HepG2 (cell line): ENCODE measurements around the gene DNAJC13. TPM values are rescaled to one million over a fixed set of nuclear protein-coding genes. Genes with fewer than 3 reads are reported as not detected.

Experiments used
- ATAD3A ChIP-seq: sonication (generic); formaldehyde crosslinking; IDR thresholded peaks from 2 replicates; pipeline ENCODE4 v1.4.0; 2020; ENCODE audit warnings: missing genetic modification reagents
- ATF3 ChIP-seq: sonication (generic); formaldehyde crosslinking; IDR thresholded peaks from 2 replicates; pipeline ENCODE4 v1.4.0; 2020; ENCODE audit warnings: missing genetic modification reagents
- ELK4 ChIP-seq: sonication (generic); formaldehyde crosslinking; IDR thresholded peaks from 2 replicates; pipeline ENCODE4 v1.9.0; 2021; ENCODE audit warnings: missing genetic modification reagents, borderline replicate concordance
- ETS1 ChIP-seq: sonication (generic); formaldehyde crosslinking; IDR thresholded peaks from 2 replicates; pipeline ENCODE4 v1.4.0; 2020; ENCODE audit warnings: missing genetic modification reagents
- GABPA ChIP-seq, 2 experiments: IDR thresholded peaks; 2 replicates each; pipeline ENCODE4 v1.6.1; 2011 to 2016; ENCODE audit warnings: low read depth in 2 of 2, low read length in 1 of 2, missing biosample characterization in 1 of 2, missing genetic modification characterization in 1 of 2
- MED8 ChIP-seq: sonication (generic); formaldehyde crosslinking; IDR thresholded peaks from 2 replicates; pipeline ENCODE4 v1.8.1; 2023; ENCODE audit warnings: mild to moderate bottlenecking, missing genetic modification reagents; ENCODE audit not compliant: insufficient replicate concordance
- MXD3 ChIP-seq: IDR thresholded peaks from 2 replicates; pipeline ENCODE4 v1.6.1; 2016; ENCODE audit warnings: mild to moderate bottlenecking, missing biosample characterization, missing genetic modification reagents
- PAWR ChIP-seq: sonication (generic); formaldehyde crosslinking; IDR thresholded peaks from 2 replicates; pipeline ENCODE4 v1.4.0; 2020; ENCODE audit warnings: missing genetic modification reagents, mild to moderate bottlenecking, borderline replicate concordance
- PHF21A ChIP-seq: sonication (generic); formaldehyde crosslinking; IDR thresholded peaks from 2 replicates; pipeline ENCODE4 v1.5.0; 2020; ENCODE audit warnings: mild to moderate bottlenecking, missing genetic modification reagents
- SIN3A ChIP-seq: IDR thresholded peaks from 2 replicates; pipeline ENCODE4 v1.6.1; 2011; ENCODE audit warnings: low read depth, mild to moderate bottlenecking, control low read depth, low read length, borderline replicate concordance
- SRSF4 ChIP-seq: fragments of 200-400 bp; formaldehyde crosslinking; IDR thresholded peaks from one replicate; pipeline ENCODE4 v1.6.1; 2018; ENCODE audit warnings: mild to moderate bottlenecking, low read depth, low read length, moderate library complexity; ENCODE audit not compliant: poor library complexity, severe bottlenecking
- ZNF225 ChIP-seq: sonication (generic); formaldehyde crosslinking; IDR thresholded peaks from 2 replicates; pipeline ENCODE4 v1.4.0; 2020; ENCODE audit warnings: mild to moderate bottlenecking, missing genetic modification reagents
- ZNF383 ChIP-seq: sonication (generic); formaldehyde crosslinking; IDR thresholded peaks from 2 replicates; pipeline ENCODE4 v1.4.0; 2020; ENCODE audit warnings: missing genetic modification reagents, mild to moderate bottlenecking, borderline replicate concordance
- polyA plus RNA-seq, 8 experiments: library from polyadenylated mRNA; depleted of rRNA in 3 of 8; stranded (reverse) in 7 of 8; unstranded in 1 of 8; fragments of >200 nt; fragmentation: Illumina TruSeq in 4 of 8; extraction: Trizol in 4 of 8; gene quantifications; 2 replicates each; pipeline versions ENCODE4 v1.2.1 to v1.2.3, GENCODE V29; 2011 to 2016; ENCODE audit warnings: low read depth in 4 of 8, missing spikeins in 1 of 8, mixed read lengths in 1 of 8; ENCODE audit not compliant: insufficient read depth in 1 of 8
- total RNA-seq, 5 experiments: library from RNA; depleted of rRNA; stranded (reverse); fragments of >200 nt; fragmentation: Illumina TruSeq; extraction: Trizol; gene quantifications; 2 replicates each; pipeline ENCODE4 v1.2.3, GENCODE V29; 2016; ENCODE audit warnings: low read depth in 1 of 5
- TF ChIP-seq, protein P1 (sequence below): sonication (generic); formaldehyde crosslinking; IDR thresholded peaks from 2 replicates; pipeline ENCODE4 v1.5.1; 2020; ENCODE audit warnings: missing genetic modification reagents, mild to moderate bottlenecking, borderline replicate concordance
- TF ChIP-seq, protein P2 (sequence below): sonication (generic); formaldehyde crosslinking; conservative IDR thresholded peaks from 2 replicates; pipeline ENCODE4 v1.8.0; 2022; ENCODE audit warnings: low read depth, missing genetic modification reagents
- TF ChIP-seq, protein P3 (sequence below): sonication (generic); formaldehyde crosslinking; IDR thresholded peaks from 2 replicates; pipeline ENCODE4 v1.4.0; 2020; ENCODE audit warnings: low read depth, mild to moderate bottlenecking, missing genetic modification reagents
- TF ChIP-seq, protein P4 (sequence below): sonication (generic); formaldehyde crosslinking; IDR thresholded peaks from 2 replicates; pipeline ENCODE4 v1.5.1; 2020; ENCODE audit warnings: missing genetic modification reagents, mild to moderate bottlenecking, borderline replicate concordance

DNAJC13 gene
- total and polyA plus RNA-seq, 2 of the 13 experiments (the other 11 are each of a cell fraction or from before 2014, with no cell fraction given) = 9.1 to 26.2 TPM

GRCh38 chr3:132416807-132417694 is at the start of gene DNAJC13 (continued):
- TF ChIP-seq, protein P1, sequence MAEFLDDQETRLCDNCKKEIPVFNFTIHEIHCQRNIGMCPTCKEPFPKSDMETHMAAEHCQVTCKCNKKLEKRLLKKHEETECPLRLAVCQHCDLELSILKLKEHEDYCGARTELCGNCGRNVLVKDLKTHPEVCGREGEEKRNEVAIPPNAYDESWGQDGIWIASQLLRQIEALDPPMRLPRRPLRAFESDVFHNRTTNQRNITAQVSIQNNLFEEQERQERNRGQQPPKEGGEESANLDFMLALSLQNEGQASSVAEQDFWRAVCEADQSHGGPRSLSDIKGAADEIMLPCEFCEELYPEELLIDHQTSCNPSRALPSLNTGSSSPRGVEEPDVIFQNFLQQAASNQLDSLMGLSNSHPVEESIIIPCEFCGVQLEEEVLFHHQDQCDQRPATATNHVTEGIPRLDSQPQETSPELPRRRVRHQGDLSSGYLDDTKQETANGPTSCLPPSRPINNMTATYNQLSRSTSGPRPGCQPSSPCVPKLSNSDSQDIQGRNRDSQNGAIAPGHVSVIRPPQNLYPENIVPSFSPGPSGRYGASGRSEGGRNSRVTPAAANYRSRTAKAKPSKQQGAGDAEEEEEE (CRISPR knock-in tag) = no peak
- TF ChIP-seq, protein P2, sequence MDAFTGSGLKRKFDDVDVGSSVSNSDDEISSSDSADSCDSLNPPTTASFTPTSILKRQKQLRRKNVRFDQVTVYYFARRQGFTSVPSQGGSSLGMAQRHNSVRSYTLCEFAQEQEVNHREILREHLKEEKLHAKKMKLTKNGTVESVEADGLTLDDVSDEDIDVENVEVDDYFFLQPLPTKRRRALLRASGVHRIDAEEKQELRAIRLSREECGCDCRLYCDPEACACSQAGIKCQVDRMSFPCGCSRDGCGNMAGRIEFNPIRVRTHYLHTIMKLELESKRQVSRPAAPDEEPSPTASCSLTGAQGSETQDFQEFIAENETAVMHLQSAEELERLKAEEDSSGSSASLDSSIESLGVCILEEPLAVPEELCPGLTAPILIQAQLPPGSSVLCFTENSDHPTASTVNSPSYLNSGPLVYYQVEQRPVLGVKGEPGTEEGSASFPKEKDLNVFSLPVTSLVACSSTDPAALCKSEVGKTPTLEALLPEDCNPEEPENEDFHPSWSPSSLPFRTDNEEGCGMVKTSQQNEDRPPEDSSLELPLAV (CRISPR knock-in tag) = no peak
- TF ChIP-seq GABPA (IDR thresholded peaks at IDR 0.05; ENCODE audit: low read depth, low read length) = no peak
- peak; percentile 58 for TF ChIP-seq GABPA (CRISPR knock-in tag; IDR thresholded peaks at IDR 0.05; ENCODE audit: low read depth)
- TF ChIP-seq, protein P3, sequence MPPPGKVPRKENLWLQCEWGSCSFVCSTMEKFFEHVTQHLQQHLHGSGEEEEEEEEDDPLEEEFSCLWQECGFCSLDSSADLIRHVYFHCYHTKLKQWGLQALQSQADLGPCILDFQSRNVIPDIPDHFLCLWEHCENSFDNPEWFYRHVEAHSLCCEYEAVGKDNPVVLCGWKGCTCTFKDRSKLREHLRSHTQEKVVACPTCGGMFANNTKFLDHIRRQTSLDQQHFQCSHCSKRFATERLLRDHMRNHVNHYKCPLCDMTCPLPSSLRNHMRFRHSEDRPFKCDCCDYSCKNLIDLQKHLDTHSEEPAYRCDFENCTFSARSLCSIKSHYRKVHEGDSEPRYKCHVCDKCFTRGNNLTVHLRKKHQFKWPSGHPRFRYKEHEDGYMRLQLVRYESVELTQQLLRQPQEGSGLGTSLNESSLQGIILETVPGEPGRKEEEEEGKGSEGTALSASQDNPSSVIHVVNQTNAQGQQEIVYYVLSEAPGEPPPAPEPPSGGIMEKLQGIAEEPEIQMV (CRISPR knock-in tag) = no peak
- TF ChIP-seq ZNF383 = no peak
- TF ChIP-seq ELK4 (CRISPR knock-in tag) = no peak
- no peak for TF ChIP-seq ATF3 (CRISPR knock-in tag)
- peak; percentile 39; the same call in 1 of the 2 replicates for TF ChIP-seq MXD3
- no peak for TF ChIP-seq MED8
- TF ChIP-seq SIN3A = peak; percentile 36; the same call in 1 of the 2 replicates
- no peak for TF ChIP-seq PAWR (CRISPR knock-in tag)
- no peak for TF ChIP-seq PHF21A (CRISPR knock-in tag)
- TF ChIP-seq ATAD3A (CRISPR knock-in tag) = no peak
- no peak for TF ChIP-seq SRSF4
- TF ChIP-seq ETS1 (CRISPR knock-in tag) = no peak
- no peak for TF ChIP-seq ZNF225
- TF ChIP-seq, protein P4, sequence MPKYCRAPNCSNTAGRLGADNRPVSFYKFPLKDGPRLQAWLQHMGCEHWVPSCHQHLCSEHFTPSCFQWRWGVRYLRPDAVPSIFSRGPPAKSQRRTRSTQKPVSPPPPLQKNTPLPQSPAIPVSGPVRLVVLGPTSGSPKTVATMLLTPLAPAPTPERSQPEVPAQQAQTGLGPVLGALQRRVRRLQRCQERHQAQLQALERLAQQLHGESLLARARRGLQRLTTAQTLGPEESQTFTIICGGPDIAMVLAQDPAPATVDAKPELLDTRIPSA (CRISPR knock-in tag) = no peak
